Peyer's patch (tissue), 4 donors: ENCODE data around the gene SLC6A7.

Experiments
- POLR2A ChIP-seq, 2 donors: fragments of 450-650 bp; IDR thresholded peaks; one replicate each; pipeline ENCODE4 v1.5.1; 2017; ENCODE audit warnings: antibody characterized with exemption in 2 of 2, mild to moderate bottlenecking in 2 of 2, moderate library complexity in 2 of 2
- TF ChIP-seq, protein P1 (sequence below), 6 experiments: fragments of 450-650 bp in 4 of 6; fragments of 200-600 bp in 2 of 6; sonication (generic) in 1 of 6; IDR thresholded peaks; one replicate each; pipeline ENCODE4 v1.5.1; 2017 to 2019; ENCODE audit warnings: antibody characterized with exemption in 6 of 6, mild to moderate bottlenecking in 3 of 6, moderate library complexity in 1 of 6

DNA sequence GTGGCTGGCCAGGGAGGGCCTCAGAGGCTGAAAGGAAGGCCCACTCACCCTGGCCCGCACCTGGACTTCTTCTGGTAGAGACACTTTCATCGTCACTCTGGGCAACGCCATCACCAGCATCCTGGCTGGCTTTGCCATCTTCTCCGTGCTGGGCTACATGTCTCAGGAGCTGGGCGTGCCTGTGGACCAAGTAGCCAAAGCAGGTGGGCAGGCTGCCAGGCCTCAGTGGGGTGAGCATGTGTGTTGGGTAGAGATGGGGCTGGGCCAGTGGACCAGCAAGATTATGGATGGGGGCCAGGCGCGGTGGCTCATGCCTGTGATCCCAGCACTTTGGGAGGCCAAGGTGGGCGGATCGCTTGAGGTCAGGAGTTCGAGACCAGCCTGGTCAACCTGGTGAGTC lies 12.6 kb downstream of the SLC6A7 start:
- no peak for TF ChIP-seq POLR2A (IDR thresholded peaks at IDR 0.05)
- TF ChIP-seq, protein P1, sequence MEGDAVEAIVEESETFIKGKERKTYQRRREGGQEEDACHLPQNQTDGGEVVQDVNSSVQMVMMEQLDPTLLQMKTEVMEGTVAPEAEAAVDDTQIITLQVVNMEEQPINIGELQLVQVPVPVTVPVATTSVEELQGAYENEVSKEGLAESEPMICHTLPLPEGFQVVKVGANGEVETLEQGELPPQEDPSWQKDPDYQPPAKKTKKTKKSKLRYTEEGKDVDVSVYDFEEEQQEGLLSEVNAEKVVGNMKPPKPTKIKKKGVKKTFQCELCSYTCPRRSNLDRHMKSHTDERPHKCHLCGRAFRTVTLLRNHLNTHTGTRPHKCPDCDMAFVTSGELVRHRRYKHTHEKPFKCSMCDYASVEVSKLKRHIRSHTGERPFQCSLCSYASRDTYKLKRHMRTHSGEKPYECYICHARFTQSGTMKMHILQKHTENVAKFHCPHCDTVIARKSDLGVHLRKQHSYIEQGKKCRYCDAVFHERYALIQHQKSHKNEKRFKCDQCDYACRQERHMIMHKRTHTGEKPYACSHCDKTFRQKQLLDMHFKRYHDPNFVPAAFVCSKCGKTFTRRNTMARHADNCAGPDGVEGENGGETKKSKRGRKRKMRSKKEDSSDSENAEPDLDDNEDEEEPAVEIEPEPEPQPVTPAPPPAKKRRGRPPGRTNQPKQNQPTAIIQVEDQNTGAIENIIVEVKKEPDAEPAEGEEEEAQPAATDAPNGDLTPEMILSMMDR (IDR thresholded peaks at IDR 0.05), result no peak
